Measurements from ENCODE around the gene ATOSB.

ATOSB gene

GRCh38 chr9:35136866-35137265, 21.2 kb upstream of the ATOSB start:
- no peak overlapping the region for H3K27ac Mint-ChIP-seq
- peaks cover 2% of the 10 kb centered on the region for H3K27me3 Mint-ChIP-seq
- H3K4me3 Mint-ChIP-seq: no peak overlapping the region
- H3K9me3 Mint-ChIP-seq: peaks cover 21% of the 10 kb centered on the region
- no peaks in the 10 kb centered on the region for H3K4me1 Mint-ChIP-seq (ENCODE audit: low read depth)
- intact Hi-C loops (cut with micrococcal nuclease): no loop called here
- H3K36me3 Mint-ChIP-seq (ENCODE audit: low read depth): no peaks in the 10 kb centered on the region

DNA sequence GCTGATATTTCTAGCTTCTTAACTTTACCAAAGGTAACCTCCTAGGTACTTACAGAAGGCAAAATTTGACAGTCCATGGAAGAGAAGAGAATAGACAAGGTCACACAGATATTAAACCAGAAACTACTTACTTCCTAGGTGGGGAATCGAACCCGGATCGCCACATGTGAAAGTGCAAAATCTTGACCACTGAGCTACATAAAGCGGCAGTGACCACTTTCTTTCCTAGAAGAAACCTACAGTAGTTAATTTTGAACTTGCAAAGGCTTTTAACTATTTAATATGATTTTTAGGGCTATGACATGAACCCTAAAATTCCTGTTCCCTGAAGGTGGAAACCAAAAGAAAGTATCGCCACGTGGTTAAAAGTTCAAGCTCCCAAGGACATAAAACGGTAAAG, 20.3 kb upstream of the ATOSB start:
- Mint-ChIP-seq H3K4me3 (no peak overlapping the region), H3K27me3 (peaks cover 2% of the 10 kb centered on the region), H3K4me1 (ENCODE audit: low read depth) (no peaks in the 10 kb centered on the region), H3K27ac (no peak overlapping the region), H3K36me3 (ENCODE audit: low read depth) (no peaks in the 10 kb centered on the region), H3K9me3 (peaks cover 13% of the 10 kb centered on the region)
- intact Hi-C loops (cut with micrococcal nuclease): no loop called here

DNA sequence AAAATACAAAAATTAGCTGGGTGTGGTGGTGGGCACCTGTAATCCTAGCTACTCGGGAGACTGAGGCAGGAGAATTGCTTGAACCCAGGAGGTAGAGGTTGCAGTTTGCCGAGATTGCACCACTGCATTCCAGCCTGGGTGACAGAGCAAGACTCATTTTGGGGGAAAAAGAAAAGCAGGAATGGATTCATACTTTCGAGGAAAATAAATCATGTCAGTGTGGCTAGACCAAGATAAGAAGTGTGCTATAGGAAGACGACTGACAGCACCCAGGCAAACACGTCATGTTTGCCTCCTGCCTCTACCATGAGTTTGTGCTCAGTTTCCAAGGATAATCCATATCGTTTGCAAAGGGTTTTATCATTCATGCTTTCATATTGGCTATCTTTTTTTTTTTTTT, 19.3 kb upstream of the ATOSB start:
- H3K27me3 Mint-ChIP-seq: peaks cover 2% of the 10 kb centered on the region
- H3K9me3 Mint-ChIP-seq: peaks cover 2% of the 10 kb centered on the region
- H3K36me3 Mint-ChIP-seq (ENCODE audit: low read depth): no peaks in the 10 kb centered on the region
- intact Hi-C loops (cut with micrococcal nuclease): no loop called here
- no peaks in the 10 kb centered on the region for H3K4me1 Mint-ChIP-seq (ENCODE audit: low read depth)
- H3K4me3 Mint-ChIP-seq: no peak overlapping the region
- H3K27ac Mint-ChIP-seq: no peak overlapping the region

- peak overlapping the region; percentile 88 for H3K27ac Mint-ChIP-seq
- peaks cover 27% of the 10 kb centered on the region for H3K36me3 Mint-ChIP-seq (ENCODE audit: low read depth)
- H3K27me3 Mint-ChIP-seq: no peaks in the 10 kb centered on the region
- peak overlapping the region; percentile 92 for H3K4me3 Mint-ChIP-seq
- peaks cover 38% of the 10 kb centered on the region for H3K4me1 Mint-ChIP-seq (ENCODE audit: low read depth)
- no peaks in the 10 kb centered on the region for H3K9me3 Mint-ChIP-seq
- intact Hi-C loops (cut with micrococcal nuclease): loop anchor here (1.0 to 2.0 kb wide), 5 partner anchors 14 to 436 kb away; partner anchors contain the start of gene STOML2
Measured at GRCh38 chr9:35116898-35117551, 1.4 kb upstream of the ATOSB start.

- H3K4me1 Mint-ChIP-seq (ENCODE audit: low read depth): peaks cover 43% of the 10 kb centered on the region
- H3K27me3 Mint-ChIP-seq: no peaks in the 10 kb centered on the region
- H3K27ac Mint-ChIP-seq: peak overlapping the region; percentile 88
- H3K36me3 Mint-ChIP-seq (ENCODE audit: low read depth): peaks cover 30% of the 10 kb centered on the region
- intact Hi-C loops (cut with micrococcal nuclease): loop anchor here (1.0 to 2.0 kb wide), 4 partner anchors 13 to 436 kb away; partner anchors contain the start of gene STOML2
- no peaks in the 10 kb centered on the region for H3K9me3 Mint-ChIP-seq
- peak overlapping the region; percentile 92 for H3K4me3 Mint-ChIP-seq
Measured at GRCh38 chr9:35116539-35116897, 856 bp upstream of the ATOSB start.

GRCh38 chr9:35114840-35115628, 628 bp downstream of the ATOSB start:
- no peaks in the 10 kb centered on the region for H3K9me3 Mint-ChIP-seq

DNA sequence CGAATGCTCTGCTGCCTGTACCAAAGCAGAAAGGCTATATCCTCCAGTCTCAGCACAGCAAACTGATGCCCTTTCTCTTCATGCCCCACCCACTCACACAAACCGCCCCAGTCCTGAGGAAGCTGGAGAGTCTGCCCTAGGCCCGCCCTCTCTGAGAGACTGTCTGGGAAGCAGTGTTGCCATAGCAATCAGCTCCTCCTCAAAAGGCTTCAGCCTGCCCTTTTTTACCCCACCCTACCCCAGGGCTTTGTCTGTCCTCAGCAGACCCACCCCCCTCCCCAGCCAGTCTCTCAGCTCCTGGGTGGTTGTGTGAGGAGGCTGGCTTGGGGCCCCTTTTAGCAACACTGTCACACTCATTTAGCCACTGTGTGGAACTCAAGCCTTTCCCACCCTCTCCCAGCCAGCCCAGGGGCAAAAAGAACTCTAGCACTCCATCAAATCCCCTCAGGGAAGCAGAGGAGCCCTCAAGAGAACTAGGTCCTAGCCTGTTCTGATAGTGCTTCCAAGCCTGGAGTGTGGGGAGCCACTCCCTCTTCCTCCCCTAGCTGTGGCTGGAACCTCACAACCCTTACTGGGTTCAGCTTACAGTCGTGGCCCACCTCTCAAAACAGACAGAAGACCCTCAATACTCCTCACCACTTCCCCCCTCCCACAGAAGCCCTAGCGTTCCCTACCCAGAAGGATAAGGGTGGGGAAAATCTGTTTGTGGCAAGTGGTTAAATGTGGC, 1.4 kb downstream of the ATOSB start:
- Mint-ChIP-seq H3K36me3 (ENCODE audit: low read depth) (peaks cover 49% of the 10 kb centered on the region), H3K4me3 (peak overlapping the region; percentile 92), H3K9me3 (no peaks in the 10 kb centered on the region), H3K4me1 (ENCODE audit: low read depth) (peaks cover 64% of the 10 kb centered on the region), H3K27ac (peak overlapping the region; percentile 88), H3K27me3 (no peaks in the 10 kb centered on the region)
- intact Hi-C loops (cut with micrococcal nuclease): no loop called here

More at GRCh38 chr9:35114840-35115628, 628 bp downstream of the ATOSB start:
- peaks cover 42% of the 10 kb centered on the region for H3K36me3 Mint-ChIP-seq (ENCODE audit: low read depth)
- peak overlapping the region; percentile 88 for H3K27ac Mint-ChIP-seq
- intact Hi-C loops (cut with micrococcal nuclease): no loop called here
- peaks cover 56% of the 10 kb centered on the region for H3K4me1 Mint-ChIP-seq (ENCODE audit: low read depth)
- no peaks in the 10 kb centered on the region for H3K27me3 Mint-ChIP-seq
- peak overlapping the region; percentile 92 for H3K4me3 Mint-ChIP-seq

DNA sequence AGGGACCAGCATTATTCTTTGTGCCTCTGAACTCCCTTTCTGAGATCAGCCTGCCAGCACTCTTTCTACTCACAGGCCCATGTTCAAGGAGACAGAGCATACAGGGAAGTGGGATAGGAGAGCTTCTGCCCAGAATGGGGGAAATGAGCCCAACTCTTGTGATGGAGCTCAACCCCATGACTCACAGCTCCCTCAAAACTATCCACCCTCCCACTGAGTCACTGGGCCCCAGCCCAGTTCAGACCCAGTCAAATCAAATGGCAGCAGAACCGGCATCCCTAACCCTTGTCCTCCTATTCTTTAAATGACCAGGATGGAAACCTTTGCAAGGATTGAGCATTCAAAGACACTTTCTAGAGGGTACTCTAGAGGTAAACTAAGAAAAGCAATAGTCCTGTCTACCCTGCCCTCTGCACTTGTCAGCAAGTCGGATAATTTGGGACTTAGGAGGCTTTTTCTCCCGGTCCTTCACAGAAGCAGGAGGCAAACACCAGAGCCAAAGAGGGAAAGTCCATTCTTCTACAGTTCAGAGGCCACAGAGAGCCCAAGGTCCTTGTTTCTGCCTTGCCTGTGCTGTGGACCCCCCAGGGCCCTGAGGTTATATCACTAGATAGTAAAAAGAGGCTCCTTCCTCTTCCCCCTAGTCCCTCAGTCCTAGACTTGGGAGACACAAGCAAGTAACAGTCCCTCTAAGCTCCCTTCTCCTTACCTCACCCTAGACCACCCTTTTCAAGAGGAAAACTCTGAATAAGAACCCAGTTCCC, 3.2 kb downstream of the ATOSB start:
- Mint-ChIP-seq H3K27me3 (no peaks in the 10 kb centered on the region), H3K36me3 (ENCODE audit: low read depth) (peaks cover 68% of the 10 kb centered on the region), H3K9me3 (no peaks in the 10 kb centered on the region), H3K4me3 (peak overlapping the region; percentile 82), H3K27ac (peak overlapping the region; percentile 88), H3K4me1 (ENCODE audit: low read depth) (peaks cover 68% of the 10 kb centered on the region)
- intact Hi-C loops (cut with micrococcal nuclease): no loop called here

- intact Hi-C loops (cut with micrococcal nuclease): loop anchor here (1.0 kb wide), 3 partner anchors 8 to 125 kb away; partner anchors contain the start of genes PIGO and STOML2
- H3K9me3 Mint-ChIP-seq: no peaks in the 10 kb centered on the region
- peak overlapping the region; percentile 88 for H3K27ac Mint-ChIP-seq
- peaks cover 68% of the 10 kb centered on the region for H3K4me1 Mint-ChIP-seq (ENCODE audit: low read depth)
- H3K4me3 Mint-ChIP-seq: peak overlapping the region; percentile 82
- H3K27me3 Mint-ChIP-seq: no peaks in the 10 kb centered on the region
- H3K36me3 Mint-ChIP-seq (ENCODE audit: low read depth): peaks cover 79% of the 10 kb centered on the region
Measured at GRCh38 chr9:35111001-35111933, 4.4 kb downstream of the ATOSB start.

- peaks cover 75% of the 10 kb centered on the region for H3K4me1 Mint-ChIP-seq (ENCODE audit: low read depth)
- H3K27ac Mint-ChIP-seq: peak overlapping the region; percentile 88
- no peaks in the 10 kb centered on the region for H3K9me3 Mint-ChIP-seq
- no peaks in the 10 kb centered on the region for H3K27me3 Mint-ChIP-seq
- peaks cover 83% of the 10 kb centered on the region for H3K36me3 Mint-ChIP-seq (ENCODE audit: low read depth)
- intact Hi-C loops (cut with micrococcal nuclease): no loop called here
- peak overlapping the region; percentile 82 for H3K4me3 Mint-ChIP-seq
Measured at GRCh38 chr9:35110327-35110761, 5.3 kb downstream of the ATOSB start.

- no peak overlapping the region for H3K4me3 Mint-ChIP-seq
- intact Hi-C loops (cut with micrococcal nuclease): no loop called here
- H3K27ac Mint-ChIP-seq: peak overlapping the region; percentile 88
- peaks cover 84% of the 10 kb centered on the region for H3K36me3 Mint-ChIP-seq (ENCODE audit: low read depth)
- no peaks in the 10 kb centered on the region for H3K9me3 Mint-ChIP-seq
- H3K4me1 Mint-ChIP-seq (ENCODE audit: low read depth): peaks cover 81% of the 10 kb centered on the region
- no peaks in the 10 kb centered on the region for H3K27me3 Mint-ChIP-seq
Measured at GRCh38 chr9:35108946-35109575, 6.6 kb downstream of the ATOSB start.

DNA sequence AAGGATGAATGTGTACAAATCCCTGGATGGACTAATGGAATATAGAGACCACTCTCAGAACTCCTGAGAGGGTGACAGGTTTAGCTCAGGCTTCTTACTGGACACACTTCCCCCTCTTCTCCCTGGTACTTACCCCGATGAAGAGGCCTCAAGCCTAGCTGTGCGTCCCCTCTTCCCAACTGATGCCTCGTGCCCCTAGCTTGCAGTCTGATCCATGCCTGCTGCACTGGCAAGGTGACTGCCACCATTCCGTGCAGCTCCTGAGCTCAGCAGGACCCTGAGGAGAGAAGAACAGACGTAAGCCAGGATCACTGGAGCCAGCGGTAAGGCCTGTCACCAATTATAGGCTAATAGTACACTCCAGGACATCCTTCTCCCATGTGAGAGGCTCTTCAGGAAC, 7.2 kb downstream of the ATOSB start:
- no peak overlapping the region for H3K4me3 Mint-ChIP-seq
- no peaks in the 10 kb centered on the region for H3K9me3 Mint-ChIP-seq
- peaks cover 81% of the 10 kb centered on the region for H3K4me1 Mint-ChIP-seq (ENCODE audit: low read depth)
- intact Hi-C loops (cut with micrococcal nuclease): no loop called here
- H3K27ac Mint-ChIP-seq: peak overlapping the region; percentile 88
- H3K36me3 Mint-ChIP-seq (ENCODE audit: low read depth): peaks cover 81% of the 10 kb centered on the region
- H3K27me3 Mint-ChIP-seq: no peaks in the 10 kb centered on the region
